ENCODE results near the gene TESMIN. TPM values are rescaled to one million over a fixed set of nuclear protein-coding genes. Genes with fewer than 3 reads are reported as not detected.

TESMIN gene
- polyA plus RNA-seq, 1 donor (not counting 4 experiments of a cell fraction or from before 2014, with no cell fraction given): 4.0 TPM

DNA sequence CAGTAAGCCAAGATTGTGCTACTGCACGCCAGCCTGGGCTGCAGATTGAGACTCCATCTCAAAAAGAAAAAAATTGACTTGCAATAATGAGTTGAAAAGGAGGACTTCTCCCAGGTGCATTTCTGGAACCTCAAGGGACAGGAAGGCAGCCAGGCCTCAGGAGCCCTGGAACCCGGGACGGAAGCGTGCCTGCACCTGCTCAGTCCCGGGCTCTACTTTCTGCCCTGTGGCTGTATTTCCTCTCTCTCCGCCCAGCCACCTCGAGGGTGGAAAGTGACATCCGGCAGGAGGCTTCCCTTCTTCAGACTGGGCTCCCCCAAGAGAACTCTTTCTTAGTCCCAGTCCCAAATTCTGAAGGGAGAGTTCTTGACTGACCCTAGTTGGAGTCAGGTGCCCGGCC is 87.2 kb downstream of the TESMIN start:
- Histone ChIP-seq H3K27ac (ENCODE audit: control insufficient read depth, insufficient read depth, low read length) (no peak overlapping the region), H3K4me3 (ENCODE audit: control insufficient read depth in 2 of 3, extremely low read depth in 1 of 3, insufficient read depth in 2 of 3, low read depth in 1 of 3, low read length in 3 of 3) (no peak overlapping the region), H3K9me1 (ENCODE audit: control insufficient read depth, extremely low read depth, insufficient read depth, low read length) (no peaks in the 10 kb centered on the region), H3K4me1 (ENCODE audit: control insufficient read depth, extremely low read depth, insufficient read depth, low read length) (no peaks in the 10 kb centered on the region), H3K27me3 (ENCODE audit: control insufficient read depth, extremely low read depth, insufficient read depth, low read length) (peaks cover 4% of the 10 kb centered on the region), H3K9me3 (ENCODE audit: control insufficient read depth, low read depth, low read length) (no peaks in the 10 kb centered on the region), H3K9ac (ENCODE audit: control insufficient read depth, extremely low read depth, insufficient read depth, low read length) (no peak overlapping the region), H4K20me1 (ENCODE audit: control insufficient read depth, extremely low read depth, insufficient read depth, low read length) (no peaks in the 10 kb centered on the region), H3K79me2 (ENCODE audit: control insufficient read depth, insufficient read depth, low read length) (no peaks in the 10 kb centered on the region), H2AFZ (ENCODE audit: control insufficient read depth, low read length) (no peak overlapping the region), H3K36me3 (ENCODE audit: control insufficient read depth in 2 of 2, extremely low read depth in 1 of 2, insufficient read depth in 2 of 2, low read length in 2 of 2) (no peaks in the 10 kb centered on the region), H3K4me2 (ENCODE audit: control insufficient read depth, extremely low read depth, insufficient read depth, low read depth, low read length) (no peak overlapping the region)
- dilution Hi-C loops (cut with MboI; ENCODE audit: extremely low pct_ligation_motif_present, low sequenced_read_pairs): no loop called here
- no peak for TF ChIP-seq EZH2 (IDR thresholded peaks at IDR 0.05; ENCODE audit: low read length)
- TF ChIP-seq, protein P1, sequence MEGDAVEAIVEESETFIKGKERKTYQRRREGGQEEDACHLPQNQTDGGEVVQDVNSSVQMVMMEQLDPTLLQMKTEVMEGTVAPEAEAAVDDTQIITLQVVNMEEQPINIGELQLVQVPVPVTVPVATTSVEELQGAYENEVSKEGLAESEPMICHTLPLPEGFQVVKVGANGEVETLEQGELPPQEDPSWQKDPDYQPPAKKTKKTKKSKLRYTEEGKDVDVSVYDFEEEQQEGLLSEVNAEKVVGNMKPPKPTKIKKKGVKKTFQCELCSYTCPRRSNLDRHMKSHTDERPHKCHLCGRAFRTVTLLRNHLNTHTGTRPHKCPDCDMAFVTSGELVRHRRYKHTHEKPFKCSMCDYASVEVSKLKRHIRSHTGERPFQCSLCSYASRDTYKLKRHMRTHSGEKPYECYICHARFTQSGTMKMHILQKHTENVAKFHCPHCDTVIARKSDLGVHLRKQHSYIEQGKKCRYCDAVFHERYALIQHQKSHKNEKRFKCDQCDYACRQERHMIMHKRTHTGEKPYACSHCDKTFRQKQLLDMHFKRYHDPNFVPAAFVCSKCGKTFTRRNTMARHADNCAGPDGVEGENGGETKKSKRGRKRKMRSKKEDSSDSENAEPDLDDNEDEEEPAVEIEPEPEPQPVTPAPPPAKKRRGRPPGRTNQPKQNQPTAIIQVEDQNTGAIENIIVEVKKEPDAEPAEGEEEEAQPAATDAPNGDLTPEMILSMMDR (optimal IDR thresholded peaks at IDR 0.05 in 1 of 3, IDR thresholded peaks at IDR 0.05 in 1 of 3, conservative IDR thresholded peaks at IDR 0.05 in 1 of 3; ENCODE audit: extremely low read depth in 1 of 3, insufficient read depth in 2 of 3, low read length in 3 of 3): no peak
- DNase-seq (ENCODE audit: low read depth, low spot score): no peak
- FAIRE-seq: no peak

DNA sequence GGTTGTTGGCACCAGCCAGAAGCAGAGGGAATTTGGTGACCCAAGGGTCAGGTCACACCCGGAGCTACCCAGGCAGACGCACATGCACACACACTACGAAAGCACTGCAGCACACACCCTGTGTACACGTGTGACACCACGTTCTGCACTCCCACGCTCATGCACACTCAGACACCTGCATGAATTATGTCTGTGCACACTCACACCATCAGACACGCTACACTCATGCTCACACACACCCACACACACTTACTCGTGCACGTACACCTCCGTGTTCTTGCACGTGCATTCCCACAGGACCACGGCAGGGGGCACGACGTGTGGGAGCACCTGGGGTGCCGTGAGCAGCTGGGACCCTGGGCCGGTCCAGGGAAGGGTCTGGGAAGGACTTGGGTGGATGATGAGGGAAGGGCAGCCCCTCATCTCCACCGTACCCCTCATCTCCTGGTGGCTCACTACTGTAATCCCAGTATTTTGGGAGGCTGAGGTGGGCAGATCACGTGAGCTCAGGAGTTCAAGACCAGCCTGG is 87.8 kb downstream of the TESMIN start:
- Histone ChIP-seq H3K9me1 (ENCODE audit: control insufficient read depth, extremely low read depth, insufficient read depth, low read length) (no peaks in the 10 kb centered on the region), H3K27ac (ENCODE audit: control insufficient read depth, insufficient read depth, low read length) (no peak overlapping the region), H3K4me3 (ENCODE audit: control insufficient read depth in 2 of 3, extremely low read depth in 1 of 3, insufficient read depth in 2 of 3, low read depth in 1 of 3, low read length in 3 of 3) (no peak overlapping the region), H3K4me1 (ENCODE audit: control insufficient read depth, extremely low read depth, insufficient read depth, low read length) (no peaks in the 10 kb centered on the region), H3K9me3 (ENCODE audit: control insufficient read depth, low read depth, low read length) (no peaks in the 10 kb centered on the region), H3K79me2 (ENCODE audit: control insufficient read depth, insufficient read depth, low read length) (no peaks in the 10 kb centered on the region), H3K4me2 (ENCODE audit: control insufficient read depth, extremely low read depth, insufficient read depth, low read depth, low read length) (no peak overlapping the region), H3K9ac (ENCODE audit: control insufficient read depth, extremely low read depth, insufficient read depth, low read length) (no peak overlapping the region), H3K36me3 (ENCODE audit: control insufficient read depth in 2 of 2, extremely low read depth in 1 of 2, insufficient read depth in 2 of 2, low read length in 2 of 2) (no peaks in the 10 kb centered on the region), H4K20me1 (ENCODE audit: control insufficient read depth, extremely low read depth, insufficient read depth, low read length) (no peaks in the 10 kb centered on the region), H3K27me3 (ENCODE audit: control insufficient read depth, extremely low read depth, insufficient read depth, low read length) (peaks cover 6% of the 10 kb centered on the region), H2AFZ (ENCODE audit: control insufficient read depth, low read length) (no peak overlapping the region)
- TF ChIP-seq, protein P1 (optimal IDR thresholded peaks at IDR 0.05 in 1 of 3, IDR thresholded peaks at IDR 0.05 in 1 of 3, conservative IDR thresholded peaks at IDR 0.05 in 1 of 3; ENCODE audit: extremely low read depth in 1 of 3, insufficient read depth in 2 of 3, low read length in 3 of 3): no peak
- no peak for TF ChIP-seq EZH2 (IDR thresholded peaks at IDR 0.05; ENCODE audit: low read length)
- DNase-seq (ENCODE audit: low read depth, low spot score): no peak
- dilution Hi-C loops (cut with MboI; ENCODE audit: extremely low pct_ligation_motif_present, low sequenced_read_pairs): no loop called here
- no peak for FAIRE-seq
